Gastrocnemius medialis (tissue), 4 donors: ENCODE measurements around the gene CEP112. TPM values are rescaled to one million over a fixed set of nuclear protein-coding genes. Genes with fewer than 3 reads are reported as not detected.

ENCODE experiments used
- ATAC-seq, 2 donors: fragments of 150-250 bp; one replicate each; pipeline ENCODE4 v1.9.1; 2016
- DNase-seq, 2 donors: peaks; one replicate each; pipeline ENCODE4 v3.0.0-alpha.2; 2019
- H3K27ac ChIP-seq, 4 donors: fragments of 200-600 bp; sonication (generic); 1 replicate in 1 of 4; 2 replicates in 3 of 4; pipeline ENCODE4 v1.5.1; 2016 to 2018; ENCODE audit warnings: mild to moderate bottlenecking in 2 of 4, moderate library complexity in 1 of 4
- H3K27me3 ChIP-seq, 3 donors: fragments of 200-600 bp; sonication (generic) in 2 of 3; 1 replicate in 1 of 3; 2 replicates in 2 of 3; pipeline versions ENCODE4 v1.5.1 to v1.6.0; 2016 to 2019; ENCODE audit warnings: mild to moderate bottlenecking in 1 of 3, moderate library complexity in 1 of 3
- H3K36me3 ChIP-seq, 2 donors: fragments of 200-600 bp; sonication (generic) in 1 of 2; one replicate each; pipeline ENCODE4 v1.5.1; 2017 to 2018
- H3K4me1 ChIP-seq, 2 donors: fragments of 200-600 bp; sonication (generic) in 1 of 2; one replicate each; pipeline ENCODE4 v1.5.1; 2016 to 2017; ENCODE audit warnings: mild to moderate bottlenecking in 2 of 2
- H3K4me3 ChIP-seq, 4 donors: fragments of 200-600 bp; sonication (generic) in 3 of 4; 1 replicate in 1 of 4; 2 replicates in 3 of 4; pipeline ENCODE4 v1.5.1; 2016 to 2019; ENCODE audit warnings: mild to moderate bottlenecking in 2 of 4
- H3K9me3 ChIP-seq, 3 donors: fragments of 200-600 bp; sonication (generic) in 2 of 3; 1 replicate in 1 of 3; 2 replicates in 2 of 3; pipeline ENCODE4 v1.5.1; 2016 to 2019
- CTCF ChIP-seq, 5 experiments: fragments of 450-650 bp in 3 of 5; fragments of 200-600 bp in 2 of 5; sonication (generic) in 2 of 5; IDR thresholded peaks in 4 of 5; conservative IDR thresholded peaks in 1 of 5; 1 replicate in 4 of 5; 2 replicates in 1 of 5; pipeline ENCODE4 v1.5.1; 2016 to 2019; ENCODE audit warnings: antibody characterized with exemption in 5 of 5, mild to moderate bottlenecking in 3 of 5, moderate library complexity in 3 of 5
- POLR2A ChIP-seq, 2 donors: fragments of 450-650 bp; IDR thresholded peaks; one replicate each; pipeline ENCODE4 v1.6.1; 2017; ENCODE audit warnings: antibody characterized with exemption in 2 of 2, mild to moderate bottlenecking in 2 of 2, moderate library complexity in 2 of 2
- in situ Hi-C, 4 donors: fragments of 200-750 bp; cut with MboI; loops; one replicate each; pipeline versions ENCODE4 v1.15.0 to v1.8.0; 2017; ENCODE audit warnings: low sequenced_read_pairs in 4 of 4
- intact Hi-C: fragments of 100-400 bp; cut with DNase I; formaldehyde crosslinking; loops from one replicate; pipeline ENCODE4 v1.15.1; 2023; ENCODE audit warnings: low total_unique reads
- total RNA-seq, 4 donors: library from RNA; depleted of rRNA; stranded (reverse); fragments of >200 nt; gene quantifications; one replicate each; pipeline versions ENCODE4 v1.1.0 to v1.2.3, GENCODE V29; 2016

CEP112 gene
- total RNA-seq, 4 donors from 2014 or later, result 6.1 to 8.7 (median 7.1) TPM

GRCh38 chr17:66220079-66220835, 28.3 kb upstream of the CEP112 start:
- Histone ChIP-seq H3K4me1 (no peaks in the 10 kb centered on the region), H3K36me3 (no peaks in the 10 kb centered on the region), H3K4me3 (no peak overlapping the region), H3K27ac (no peak overlapping the region), H3K27me3 (no peaks in the 10 kb centered on the region), H3K9me3 (no peaks in the 10 kb centered on the region)
- in situ Hi-C loops, result no loop called here
- no peak for TF ChIP-seq POLR2A (IDR thresholded peaks at IDR 0.05)
- TF ChIP-seq CTCF (IDR thresholded peaks at IDR 0.05 in 4 of 5, conservative IDR thresholded peaks at IDR 0.05 in 1 of 5), result no peak
- ATAC-seq (no peak), DNase-seq (no peak)
- intact Hi-C loops, result no loop called here

DNA sequence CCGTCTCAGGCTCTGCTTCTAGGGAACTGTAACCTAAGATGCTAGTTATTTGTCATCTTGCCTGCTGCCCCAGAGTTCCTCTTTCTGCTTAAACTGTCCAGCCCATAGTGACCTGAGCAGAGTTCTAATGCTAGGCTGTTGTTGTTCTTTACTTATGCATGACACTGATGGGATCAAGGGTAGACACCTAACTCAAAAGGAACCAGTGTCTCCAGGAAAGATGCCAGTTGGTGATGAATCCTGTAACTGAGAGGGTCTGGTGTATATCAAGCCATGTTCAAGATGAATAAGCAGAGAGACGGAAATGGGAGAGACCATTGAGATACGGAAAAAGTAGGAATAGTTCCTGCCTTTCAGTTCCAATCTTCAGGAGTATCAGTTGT, 23.6 kb upstream of the CEP112 start:
- Histone ChIP-seq H3K27me3 (no peaks in the 10 kb centered on the region), H3K9me3 (no peaks in the 10 kb centered on the region)
- TF ChIP-seq POLR2A (IDR thresholded peaks at IDR 0.05) (no peak), CTCF (IDR thresholded peaks at IDR 0.05 in 4 of 5, conservative IDR thresholded peaks at IDR 0.05 in 1 of 5) (no peak)

DNA sequence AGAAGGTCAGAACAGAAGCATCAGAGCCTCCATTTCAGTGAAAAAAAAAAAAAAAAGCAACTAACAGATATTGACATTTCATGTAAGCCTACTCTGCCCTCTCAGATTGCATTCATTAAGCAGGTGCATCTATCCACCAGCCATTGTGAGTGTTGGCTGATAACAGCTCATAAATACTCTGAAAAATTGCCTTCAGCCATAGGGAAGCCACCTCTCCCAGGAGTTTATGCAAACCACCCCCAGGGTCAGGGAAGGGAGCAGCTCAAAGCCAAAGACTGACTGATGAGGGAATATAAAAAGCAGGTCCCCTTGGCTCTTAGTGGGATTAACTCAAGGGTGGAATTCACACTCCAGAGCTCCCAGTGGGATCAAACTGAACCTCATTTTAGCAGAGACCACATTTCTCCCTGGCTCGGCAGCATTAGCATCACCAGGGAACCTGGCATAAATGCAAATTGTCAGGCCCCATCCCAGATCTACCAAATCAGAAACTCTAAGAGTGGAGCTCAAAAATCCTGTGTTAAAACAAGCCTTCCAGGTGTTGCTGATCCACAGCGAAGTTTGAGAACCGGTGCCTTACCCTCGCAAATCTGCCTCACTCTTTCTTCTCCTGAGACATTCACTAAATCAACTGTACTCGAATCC, 23.1 kb upstream of the CEP112 start:
- Histone ChIP-seq H3K9me3 (no peaks in the 10 kb centered on the region), H3K27ac (no peak overlapping the region), H3K36me3 (no peaks in the 10 kb centered on the region), H3K27me3 (no peaks in the 10 kb centered on the region), H3K4me3 (no peak overlapping the region), H3K4me1 (no peaks in the 10 kb centered on the region)
- in situ Hi-C loops (no loop called here), intact Hi-C loops (no loop called here)
- TF ChIP-seq CTCF (IDR thresholded peaks at IDR 0.05 in 4 of 5, conservative IDR thresholded peaks at IDR 0.05 in 1 of 5), result no peak
- DNase-seq (no peak), ATAC-seq (no peak)

More for the DNA sequence above, 23.6 kb upstream of the CEP112 start:
- in situ Hi-C loops, result no loop called here
- Histone ChIP-seq H3K36me3 (no peaks in the 10 kb centered on the region), H3K27ac (no peak overlapping the region), H3K4me3 (no peak overlapping the region), H3K4me1 (no peaks in the 10 kb centered on the region)
- ATAC-seq, result no peak
- no peak for DNase-seq
- intact Hi-C loops, result no loop called here

- ATAC-seq (no peak), DNase-seq (no peak)
- H3K27me3 ChIP-seq, result no peaks in the 10 kb centered on the region
- in situ Hi-C loops, result no loop called here
- intact Hi-C loops, result no loop called here
- no peaks in the 10 kb centered on the region for H3K9me3 ChIP-seq
- H3K4me1 ChIP-seq, result no peaks in the 10 kb centered on the region
- no peak for TF ChIP-seq POLR2A (IDR thresholded peaks at IDR 0.05)
- TF ChIP-seq CTCF (IDR thresholded peaks at IDR 0.05 in 4 of 5, conservative IDR thresholded peaks at IDR 0.05 in 1 of 5), result no peak
- H3K36me3 ChIP-seq, result no peaks in the 10 kb centered on the region
- no peak overlapping the region for H3K4me3 ChIP-seq
- no peak overlapping the region for H3K27ac ChIP-seq
Measured at GRCh38 chr17:66211047-66211810, 19.3 kb upstream of the CEP112 start.
